Naive thymus-derived CD4-positive, alpha-beta T cell (primary cell): ENCODE results near the gene LIX1. TPM values are rescaled to one million over a fixed set of nuclear protein-coding genes. Genes with fewer than 3 reads are reported as not detected.
A peak's percentile ranks its signal among the peaks of the same experiment; 100 is the strongest.

Source experiments
- ATAC-seq: fragments of 150-1000 bp; cut with Tn5 transposase; 2 replicates; pipeline ENCODE4 v1.10.0; 2021; ENCODE audit warnings: mild to moderate bottlenecking, moderate library complexity
- CTCF ChIA-PET: fragments of 350-600 bp; sonication (Branson Sonifier 250); formaldehyde crosslinking; loops from one replicate; lab custom pipeline; 2021; ENCODE audit warnings: antibody characterized with exemption; lab: Charles Lee
- POLR2A ChIA-PET: fragments of 350-600 bp; sonication (Branson Sonifier 250); formaldehyde crosslinking; loops from one replicate; lab custom pipeline; 2021; ENCODE audit warnings: antibody characterized with exemption, inconsistent platforms; lab: Charles Lee
- DNase-seq, 9 donors: peaks; one replicate each; pipeline versions ENCODE4 v3.0.0 to v3.0.0-alpha.2; 2020 to 2022; ENCODE audit warnings: mixed read lengths in 1 of 9
- H3K27ac ChIP-seq: one replicate; pipeline ENCODE4 v1.7.0; 2013; ENCODE audit warnings: mild to moderate bottlenecking, low read depth, low read length, moderate library complexity
- H3K27me3 ChIP-seq, 2 donors: one replicate each; pipeline ENCODE4 v1.7.0; 2013; ENCODE audit warnings: low read length in 2 of 2, mild to moderate bottlenecking in 2 of 2, moderate library complexity in 2 of 2; ENCODE audit not compliant: control insufficient read depth in 2 of 2, insufficient read depth in 2 of 2
- H3K36me3 ChIP-seq, 3 experiments: 1 replicate in 2 of 3; 2 replicates in 1 of 3; pipeline ENCODE4 v1.7.0; 2013; ENCODE audit warnings: low read length in 3 of 3, mild to moderate bottlenecking in 3 of 3, moderate library complexity in 1 of 3; ENCODE audit not compliant: insufficient read depth in 3 of 3, control insufficient read depth in 2 of 3
- H3K4me1 ChIP-seq, 2 donors: one replicate each; pipeline ENCODE4 v1.7.0; 2013; ENCODE audit warnings: low read length in 2 of 2, mild to moderate bottlenecking in 2 of 2, moderate library complexity in 1 of 2; ENCODE audit not compliant: control insufficient read depth in 2 of 2, insufficient read depth in 2 of 2
- H3K4me3 ChIP-seq: 2 replicates; pipeline ENCODE4 v1.7.0; 2013; ENCODE audit warnings: mild to moderate bottlenecking, low read length
- H3K9me3 ChIP-seq, 3 experiments: 1 replicate in 2 of 3; 2 replicates in 1 of 3; pipeline ENCODE4 v1.7.0; 2013; ENCODE audit warnings: low read length in 3 of 3; ENCODE audit not compliant: control insufficient read depth in 2 of 3
- H3K27ac Mint-ChIP-seq, 9 donors: one replicate each; pipeline ENCODE4 v1.8.0; 2020 to 2022; ENCODE audit warnings: mixed read lengths in 9 of 9, mild to moderate bottlenecking in 8 of 9, moderate library complexity in 5 of 9, inconsistent platforms in 2 of 9
- H3K27me3 Mint-ChIP-seq, 5 donors: one replicate each; pipeline ENCODE4 v1.8.0; 2021 to 2022; ENCODE audit warnings: mixed read lengths in 5 of 5, mild to moderate bottlenecking in 1 of 5
- H3K36me3 Mint-ChIP-seq, 5 donors: one replicate each; pipeline ENCODE4 v1.8.0; 2020 to 2022; ENCODE audit warnings: mixed read lengths in 5 of 5, mild to moderate bottlenecking in 3 of 5, inconsistent platforms in 1 of 5
- H3K4me1 Mint-ChIP-seq, 7 donors: one replicate each; pipeline ENCODE4 v1.8.0; 2020 to 2022; ENCODE audit warnings: mixed read lengths in 7 of 7, mild to moderate bottlenecking in 3 of 7, inconsistent platforms in 1 of 7
- H3K4me3 Mint-ChIP-seq, 10 donors: one replicate each; pipeline ENCODE4 v1.8.0; 2020 to 2022; ENCODE audit warnings: mild to moderate bottlenecking in 10 of 10, mixed read lengths in 10 of 10, moderate library complexity in 6 of 10, inconsistent platforms in 2 of 10
- H3K9me3 Mint-ChIP-seq, 11 donors: one replicate each; pipeline ENCODE4 v1.8.0; 2020 to 2022; ENCODE audit warnings: mixed read lengths in 11 of 11, mild to moderate bottlenecking in 4 of 11, inconsistent platforms in 1 of 11, moderate library complexity in 1 of 11
- intact Hi-C, 2 donors: fragments of 100-400 bp; cut with micrococcal nuclease; formaldehyde crosslinking; loops; one replicate each; pipeline ENCODE4 v1.15.1; 2023
- polyA plus RNA-seq, 2 donors: library from polyadenylated mRNA; unstranded; fragments of 300-500 nt; fragmentation: Illumina TruSeq; gene quantifications; one replicate each; pipeline ENCODE4 v1.2.3, GENCODE V29; 2021
- total RNA-seq, 6 experiments: library from RNA in 5 of 6; stranded (reverse) in 5 of 6; gene quantifications; 1 replicate in 5 of 6; 2 replicates in 1 of 6; pipeline ENCODE4 v1.2.3 and lab custom pipeline; 2021 to 2026

The LIX1 gene
- total and polyA plus RNA-seq, 7 experiments from 2014 or later: not detected

- H3K27ac ChIP-seq: no peak overlapping the region
- H3K27me3 ChIP-seq: no peaks in the 10 kb centered on the region
- POLR2A ChIA-PET: no interaction called here
- CTCF ChIA-PET: no interaction called here
- peaks cover 0 to 6% (median 0%) of the 10 kb centered on the region in 5 donors for H3K27me3 Mint-ChIP-seq
- no peak overlapping the region for H3K4me3 Mint-ChIP-seq
- H3K36me3 ChIP-seq: no peaks in the 10 kb centered on the region
- H3K4me3 ChIP-seq: no peak overlapping the region
- H3K9me3 Mint-ChIP-seq: peaks cover 0 to 4% (median 0%) of the 10 kb centered on the region in 11 donors
- H3K4me1 ChIP-seq: no peaks in the 10 kb centered on the region
- peaks cover 0 to 8% (median 0%) of the 10 kb centered on the region in 5 donors for H3K36me3 Mint-ChIP-seq
- H3K9me3 ChIP-seq: no peaks in the 10 kb centered on the region
- no peak for ATAC-seq
- DNase-seq: no peak
- intact Hi-C loops: no loop called here
- no peak overlapping the region for H3K27ac Mint-ChIP-seq
- peaks cover 0 to 14% (median 7%) of the 10 kb centered on the region in 7 donors for H3K4me1 Mint-ChIP-seq
These were observed 69.7 kb downstream of the LIX1 start for GRCh38 chr5:97072696-97073095.

DNA sequence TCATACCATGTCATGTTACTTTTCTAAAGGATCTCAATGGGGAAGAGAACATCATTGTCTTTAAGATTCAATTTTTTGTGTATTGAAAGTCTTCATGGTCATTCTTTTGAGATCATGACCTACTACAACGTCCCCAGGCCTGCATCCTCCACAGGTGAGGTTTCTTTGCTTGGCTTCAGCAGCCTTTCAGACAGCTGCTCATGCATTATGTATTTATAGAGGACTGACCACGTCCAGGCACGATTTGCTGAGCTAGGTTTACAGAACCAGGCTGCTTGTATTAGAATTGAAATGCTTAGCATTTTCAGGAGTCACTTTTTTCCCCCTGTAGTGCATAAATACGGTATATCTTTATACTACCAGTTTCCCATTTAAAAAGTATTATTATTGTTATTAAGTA, 70.4 kb downstream of the LIX1 start:
- Mint-ChIP-seq H3K4me1 (peaks cover 0 to 14% (median 7%) of the 10 kb centered on the region in 7 donors), H3K36me3 (peaks cover 0 to 8% (median 0%) of the 10 kb centered on the region in 5 donors), H3K9me3 (peaks cover 0 to 4% (median 0%) of the 10 kb centered on the region in 11 donors), H3K4me3 (no peak overlapping the region), H3K27ac (no peak overlapping the region), H3K27me3 (peaks cover 0 to 9% (median 0%) of the 10 kb centered on the region in 5 donors)
- CTCF ChIA-PET: no interaction called here
- no peaks in the 10 kb centered on the region for H3K4me1 ChIP-seq
- POLR2A ChIA-PET: no interaction called here
- H3K9me3 ChIP-seq: no peaks in the 10 kb centered on the region
- DNase-seq: no peak
- no peaks in the 10 kb centered on the region for H3K27me3 ChIP-seq
- H3K36me3 ChIP-seq: no peaks in the 10 kb centered on the region
- ATAC-seq: no peak
- no peak overlapping the region for H3K27ac ChIP-seq
- intact Hi-C loops: no loop called here
- H3K4me3 ChIP-seq: no peak overlapping the region

GRCh38 chr5:97071101-97071500, 71.3 kb downstream of the LIX1 start:
- peaks cover 0 to 14% (median 7%) of the 10 kb centered on the region in 7 donors for H3K4me1 Mint-ChIP-seq

DNA sequence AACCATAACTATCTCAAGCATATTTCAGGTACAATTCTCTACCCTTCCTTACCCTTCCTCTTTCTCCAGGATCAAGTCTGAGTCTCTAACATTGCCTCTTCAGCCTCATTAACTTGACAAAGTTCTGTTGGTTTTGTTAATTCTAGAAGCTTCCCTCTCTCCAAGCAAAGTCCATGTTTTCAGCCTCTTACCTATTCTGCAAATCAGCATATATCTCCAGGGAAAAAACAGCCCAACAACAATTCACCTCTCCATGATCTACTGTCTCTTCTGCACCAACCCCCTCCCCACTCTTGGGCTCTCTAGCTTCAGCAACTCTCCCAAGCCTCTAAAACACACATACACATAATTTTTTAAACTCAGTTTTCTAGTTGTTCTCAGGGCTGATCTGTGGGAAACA, 72.2 kb downstream of the LIX1 start:
- no peak overlapping the region for H3K4me3 Mint-ChIP-seq

More at GRCh38 chr5:97071101-97071500, 71.3 kb downstream of the LIX1 start:
- Histone ChIP-seq H3K4me3 (no peak overlapping the region), H3K36me3 (no peaks in the 10 kb centered on the region), H3K9me3 (no peaks in the 10 kb centered on the region), H3K27ac (no peak overlapping the region), H3K4me1 (no peaks in the 10 kb centered on the region), H3K27me3 (no peaks in the 10 kb centered on the region)
- intact Hi-C loops: no loop called here
- Mint-ChIP-seq H3K27ac (peak overlapping the region in 1 of 9 donors; percentile 38), H3K36me3 (peaks cover 0 to 8% (median 0%) of the 10 kb centered on the region in 5 donors), H3K9me3 (peaks cover 0 to 4% (median 0%) of the 10 kb centered on the region in 11 donors), H3K4me3 (no peak overlapping the region), H3K27me3 (peaks cover 0 to 14% (median 0%) of the 10 kb centered on the region in 5 donors)
- ChIA-PET POLR2A (interaction anchor here (1.1 kb wide), 1 partner anchor 9 kb away, joined by 3 read pairs; no protein-coding TSS in a partner anchor), CTCF (no interaction called here)
- DNase-seq (no peak), ATAC-seq (no peak)

DNA sequence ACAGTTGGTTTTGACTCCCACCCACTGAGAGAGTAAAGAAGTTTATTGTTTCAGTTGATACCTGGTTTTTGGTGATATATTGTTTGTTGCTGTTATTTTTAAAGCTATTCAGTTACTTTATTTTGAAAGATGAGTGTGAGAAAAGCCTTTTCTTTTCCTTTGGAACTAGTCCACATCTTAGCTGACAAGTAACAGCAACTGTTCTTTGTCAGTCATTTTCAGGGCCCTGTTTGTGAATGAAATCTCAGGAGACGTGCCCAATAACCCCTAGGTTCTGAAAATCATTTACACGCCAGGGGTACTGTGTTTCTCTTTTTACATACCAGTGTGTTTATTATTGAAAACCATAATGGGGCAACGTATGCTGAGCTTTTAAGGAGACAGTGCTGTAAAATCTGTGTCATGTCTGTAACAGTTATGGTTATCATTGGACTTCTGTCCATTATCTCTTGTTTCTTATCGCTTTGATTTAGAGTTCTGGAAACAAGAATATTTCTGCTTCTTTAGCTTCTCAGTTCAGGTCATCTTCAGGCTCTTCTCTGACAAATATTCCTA, 75.0 kb downstream of the LIX1 start:
- H3K4me1 Mint-ChIP-seq: peaks cover 0 to 9% (median 0%) of the 10 kb centered on the region in 7 donors

More for the DNA sequence above, 72.2 kb downstream of the LIX1 start:
- intact Hi-C loops: no loop called here
- Histone ChIP-seq H3K27me3 (no peaks in the 10 kb centered on the region), H3K4me3 (no peak overlapping the region), H3K4me1 (no peaks in the 10 kb centered on the region), H3K9me3 (no peaks in the 10 kb centered on the region), H3K36me3 (no peaks in the 10 kb centered on the region), H3K27ac (no peak overlapping the region)
- H3K9me3 Mint-ChIP-seq: peaks cover 0 to 4% (median 0%) of the 10 kb centered on the region in 11 donors
- peaks cover 0 to 8% (median 0%) of the 10 kb centered on the region in 5 donors for H3K36me3 Mint-ChIP-seq
- peaks cover 0 to 14% (median 7%) of the 10 kb centered on the region in 7 donors for H3K4me1 Mint-ChIP-seq
- POLR2A ChIA-PET: interaction anchor here (1.1 kb wide), 1 partner anchor 9 kb away, joined by 3 read pairs; no protein-coding TSS in a partner anchor
- CTCF ChIA-PET: no interaction called here
- DNase-seq (no peak), ATAC-seq (no peak)
- H3K27me3 Mint-ChIP-seq: peaks cover 0 to 18% (median 0%) of the 10 kb centered on the region in 5 donors
- no peak overlapping the region for H3K27ac Mint-ChIP-seq

GRCh38 chr5:97065475-97065874, 76.9 kb downstream of the LIX1 start:
- ChIA-PET POLR2A (no interaction called here), CTCF (no interaction called here)
- H3K27me3 Mint-ChIP-seq: peaks cover 0 to 28% (median 0%) of the 10 kb centered on the region in 5 donors
- Histone ChIP-seq H3K4me1 (no peaks in the 10 kb centered on the region), H3K9me3 (no peaks in the 10 kb centered on the region), H3K27ac (no peak overlapping the region), H3K36me3 (no peaks in the 10 kb centered on the region), H3K4me3 (no peak overlapping the region), H3K27me3 (no peaks in the 10 kb centered on the region)
- peaks cover 0 to 9% (median 0%) of the 10 kb centered on the region in 7 donors for H3K4me1 Mint-ChIP-seq
- H3K27ac Mint-ChIP-seq: no peak overlapping the region
- DNase-seq: no peak
- no peak overlapping the region for H3K4me3 Mint-ChIP-seq
- H3K9me3 Mint-ChIP-seq: no peaks in the 10 kb centered on the region
- H3K36me3 Mint-ChIP-seq: peaks cover 0 to 3% (median 0%) of the 10 kb centered on the region in 5 donors
- intact Hi-C loops: no loop called here
- ATAC-seq: no peak

More for the DNA sequence above, 75.0 kb downstream of the LIX1 start:
- CTCF ChIA-PET: no interaction called here
- Mint-ChIP-seq H3K4me3 (no peak overlapping the region), H3K27me3 (peaks cover 0 to 26% (median 0%) of the 10 kb centered on the region in 5 donors), H3K36me3 (peaks cover 0 to 3% (median 0%) of the 10 kb centered on the region in 5 donors), H3K27ac (no peak overlapping the region), H3K9me3 (no peaks in the 10 kb centered on the region)
- no peak for ATAC-seq
- no peak for DNase-seq
- H3K27me3 ChIP-seq: no peaks in the 10 kb centered on the region
- H3K4me1 ChIP-seq: no peaks in the 10 kb centered on the region
- H3K9me3 ChIP-seq: no peaks in the 10 kb centered on the region
- H3K4me3 ChIP-seq: no peak overlapping the region
- intact Hi-C loops: no loop called here
- no peak overlapping the region for H3K27ac ChIP-seq
- H3K36me3 ChIP-seq: no peaks in the 10 kb centered on the region
- POLR2A ChIA-PET: no interaction called here

DNA sequence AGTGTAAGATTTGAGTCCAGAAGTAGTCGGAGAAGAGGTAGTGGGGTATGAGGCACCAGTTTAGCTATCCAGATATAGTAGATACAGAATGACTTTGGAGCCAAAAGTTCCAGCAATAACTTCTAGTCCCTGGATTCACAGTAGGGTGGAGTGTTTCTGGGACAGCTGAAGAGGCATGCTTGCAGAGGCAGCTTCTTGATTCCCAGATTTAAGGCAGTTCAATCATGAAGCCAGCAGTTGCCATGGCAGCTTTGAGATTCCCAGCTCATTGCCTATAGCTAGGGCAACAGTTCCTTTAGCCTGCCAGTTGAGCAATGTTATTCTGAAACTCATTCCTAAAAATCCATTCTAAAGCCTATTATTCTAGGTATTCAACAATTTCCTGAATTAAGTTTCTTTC, 79.2 kb downstream of the LIX1 start:
- CTCF ChIA-PET: no interaction called here
- no peak for ATAC-seq

More for the DNA sequence above, 79.2 kb downstream of the LIX1 start:
- POLR2A ChIA-PET: no interaction called here
- Histone ChIP-seq H3K27me3 (no peaks in the 10 kb centered on the region), H3K4me3 (no peak overlapping the region), H3K27ac (no peak overlapping the region), H3K9me3 (no peaks in the 10 kb centered on the region), H3K36me3 (no peaks in the 10 kb centered on the region), H3K4me1 (no peaks in the 10 kb centered on the region)
- Mint-ChIP-seq H3K27ac (no peak overlapping the region), H3K4me3 (no peak overlapping the region), H3K27me3 (peaks cover 0 to 35% (median 0%) of the 10 kb centered on the region in 5 donors), H3K4me1 (peaks cover 0 to 4% (median 0%) of the 10 kb centered on the region in 7 donors), H3K36me3 (peaks cover 0 to 14% (median 10%) of the 10 kb centered on the region in 5 donors), H3K9me3 (peaks cover 0 to 20% (median 10%) of the 10 kb centered on the region in 11 donors)
- intact Hi-C loops: no loop called here
- no peak for DNase-seq
